Upper lobe of left lung (tissue), 6 donors: Measurements from ENCODE around the gene PLIN5. TPM values are rescaled to one million over a fixed set of nuclear protein-coding genes. Genes with fewer than 3 reads are reported as not detected.

Experiments used
- ATAC-seq, 2 donors: fragments of 200-7000 bp; cut with Tn5 transposase; one replicate each; pipeline ENCODE4 v1.9.1; 2022; ENCODE audit warnings: mild to moderate bottlenecking in 2 of 2, moderate library complexity in 2 of 2; ENCODE audit not compliant: low FRiP score in 2 of 2
- DNase-seq, 2 donors: peaks; one replicate each; pipeline ENCODE4 v3.0.0-alpha.2; 2019 to 2020
- H3K27ac ChIP-seq, 4 donors: fragments of 200-600 bp; sonication (generic); one replicate each; pipeline ENCODE4 v1.5.1; 2016 to 2019
- H3K27me3 ChIP-seq, 4 donors: fragments of 200-600 bp; sonication (generic); one replicate each; pipeline ENCODE4 v1.5.1; 2017 to 2019
- H3K36me3 ChIP-seq, 4 donors: fragments of 200-600 bp; sonication (generic); one replicate each; pipeline ENCODE4 v1.5.1; 2016 to 2019
- H3K4me1 ChIP-seq, 4 donors: fragments of 200-600 bp; sonication (generic); one replicate each; pipeline ENCODE4 v1.5.1; 2018 to 2019
- H3K4me3 ChIP-seq, 4 donors: fragments of 200-600 bp; sonication (generic); one replicate each; pipeline ENCODE4 v1.5.1; 2017 to 2019; ENCODE audit warnings: mild to moderate bottlenecking in 2 of 4, moderate library complexity in 1 of 4
- H3K9me3 ChIP-seq, 4 donors: fragments of 200-600 bp; sonication (generic); one replicate each; pipeline ENCODE4 v1.5.1; 2018 to 2019
- EP300 ChIP-seq, 4 donors: sonication (generic); formaldehyde crosslinking; IDR thresholded peaks; one replicate each; pipeline ENCODE4 v1.5.1; 2017; ENCODE audit warnings: antibody characterized with exemption in 4 of 4, control low read depth in 2 of 4
- POLR2A ChIP-seq, 4 donors: fragments of 450-650 bp; IDR thresholded peaks; one replicate each; pipeline ENCODE4 v1.5.1; 2016 to 2017; ENCODE audit warnings: antibody characterized with exemption in 4 of 4, mild to moderate bottlenecking in 2 of 4
- POLR2AphosphoS5 ChIP-seq, 2 donors: sonication (generic); formaldehyde crosslinking; IDR thresholded peaks; one replicate each; pipeline ENCODE4 v1.5.1; 2017; ENCODE audit warnings: antibody characterized with exemption in 2 of 2
- WGBS, 2 donors: methylation state at CpG; one replicate each; pipeline ENCODE4 v1.1.5; 2017 to 2018; 5-methylcytosine and 5-hydroxymethylcytosine counted together
- total RNA-seq, 6 donors: library from RNA; depleted of rRNA in 4 of 6; stranded (reverse); fragments of >200 nt in 4 of 6; gene quantifications; one replicate each; pipeline versions ENCODE4 v1.1.0 to v1.2.1, GENCODE V29; 2016 to 2021
- TF ChIP-seq, protein P1 (sequence below), 6 experiments: fragments of 450-650 bp in 4 of 6; fragments of 200-600 bp in 2 of 6; sonication (generic) in 2 of 6; IDR thresholded peaks; one replicate each; pipeline ENCODE4 v1.5.1; 2016 to 2019; ENCODE audit warnings: antibody characterized with exemption in 6 of 6
- donor health status: DM: no; HTN: no; CAD: no; lungs with moderate emphysema.
- donor health status: DM: no; HTN: yes; CAD: no; lungs with severe emphysema.

The PLIN5 gene
- total RNA-seq, 6 donors from 2014 or later = 13.5 to 97.4 (median 23.0) TPM

DNA sequence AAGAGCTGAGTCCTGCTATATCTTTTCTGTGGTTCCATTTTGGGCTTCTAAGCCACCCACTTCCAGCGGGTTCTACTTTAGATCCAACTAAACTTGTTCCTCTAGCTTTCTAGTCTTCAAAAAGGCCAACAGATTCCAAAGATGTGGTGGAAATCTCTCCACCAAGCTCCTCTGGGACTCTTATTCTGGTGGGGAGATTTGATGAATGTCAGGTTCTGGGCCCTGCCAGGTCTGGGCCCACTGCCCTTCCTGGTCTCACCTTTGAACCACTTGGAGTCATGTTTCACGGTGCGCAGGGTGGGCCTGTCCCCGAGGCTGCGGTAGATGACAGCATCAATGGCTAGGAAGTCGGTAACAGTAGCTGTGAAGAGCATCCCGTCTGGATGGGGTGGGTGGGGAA is 19.7 kb upstream of the PLIN5 start:
- H3K9me3 ChIP-seq = no peaks in the 10 kb centered on the region
- ATAC-seq (no peak), DNase-seq (no peak)
- peaks cover 5 to 19% (median 10%) of the 10 kb centered on the region in 4 donors for H3K4me1 ChIP-seq
- TF ChIP-seq EP300 (IDR thresholded peaks at IDR 0.05) (no peak), POLR2A (IDR thresholded peaks at IDR 0.05) (no peak), POLR2AphosphoS5 (IDR thresholded peaks at IDR 0.05) (no peak)
- TF ChIP-seq, protein P1, sequence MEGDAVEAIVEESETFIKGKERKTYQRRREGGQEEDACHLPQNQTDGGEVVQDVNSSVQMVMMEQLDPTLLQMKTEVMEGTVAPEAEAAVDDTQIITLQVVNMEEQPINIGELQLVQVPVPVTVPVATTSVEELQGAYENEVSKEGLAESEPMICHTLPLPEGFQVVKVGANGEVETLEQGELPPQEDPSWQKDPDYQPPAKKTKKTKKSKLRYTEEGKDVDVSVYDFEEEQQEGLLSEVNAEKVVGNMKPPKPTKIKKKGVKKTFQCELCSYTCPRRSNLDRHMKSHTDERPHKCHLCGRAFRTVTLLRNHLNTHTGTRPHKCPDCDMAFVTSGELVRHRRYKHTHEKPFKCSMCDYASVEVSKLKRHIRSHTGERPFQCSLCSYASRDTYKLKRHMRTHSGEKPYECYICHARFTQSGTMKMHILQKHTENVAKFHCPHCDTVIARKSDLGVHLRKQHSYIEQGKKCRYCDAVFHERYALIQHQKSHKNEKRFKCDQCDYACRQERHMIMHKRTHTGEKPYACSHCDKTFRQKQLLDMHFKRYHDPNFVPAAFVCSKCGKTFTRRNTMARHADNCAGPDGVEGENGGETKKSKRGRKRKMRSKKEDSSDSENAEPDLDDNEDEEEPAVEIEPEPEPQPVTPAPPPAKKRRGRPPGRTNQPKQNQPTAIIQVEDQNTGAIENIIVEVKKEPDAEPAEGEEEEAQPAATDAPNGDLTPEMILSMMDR (IDR thresholded peaks at IDR 0.05) = no peak
- H3K27me3 ChIP-seq = no peaks in the 10 kb centered on the region
- H3K4me3 ChIP-seq = no peak overlapping the region
- H3K36me3 ChIP-seq = peaks cover 0 to 54% (median 0%) of the 10 kb centered on the region in 4 donors
- WGBS, 2 donors = 81 to 87% methylated on average over 2 to 7 of the region's 7 CpGs
- H3K27ac ChIP-seq = no peak overlapping the region

DNA sequence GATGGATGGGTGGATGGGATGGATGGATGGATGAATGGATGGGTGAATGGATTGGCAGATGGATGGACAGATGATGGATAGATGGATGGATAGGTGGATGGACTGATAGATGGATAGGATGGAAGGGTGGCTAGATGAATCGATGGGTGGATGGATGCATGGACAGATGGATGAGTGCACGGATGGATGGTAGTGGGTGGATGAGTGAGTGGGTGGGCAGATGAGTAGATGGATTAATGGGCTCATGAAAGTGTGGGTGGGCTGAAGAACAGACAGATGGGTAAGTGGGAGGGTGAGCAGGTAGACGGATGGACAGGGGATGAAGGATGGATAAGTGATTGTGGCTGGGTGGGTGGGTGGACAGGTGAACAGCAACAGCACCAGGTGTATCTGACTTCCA is 18.8 kb upstream of the PLIN5 start:
- Histone ChIP-seq H3K9me3 (no peaks in the 10 kb centered on the region), H3K27me3 (no peaks in the 10 kb centered on the region), H3K36me3 (peaks cover 0 to 59% (median 0%) of the 10 kb centered on the region in 4 donors), H3K4me1 (peaks cover 5 to 16% (median 7%) of the 10 kb centered on the region in 4 donors), H3K27ac (no peak overlapping the region), H3K4me3 (no peak overlapping the region)
- no peak for TF ChIP-seq EP300 (IDR thresholded peaks at IDR 0.05)
- no peak for TF ChIP-seq POLR2A (IDR thresholded peaks at IDR 0.05)
- TF ChIP-seq POLR2AphosphoS5 (IDR thresholded peaks at IDR 0.05) = no peak
- TF ChIP-seq, protein P1 (IDR thresholded peaks at IDR 0.05) = no peak
- 76 to 77% methylated on average over 3 of the region's 3 CpGs for WGBS, 2 donors
- DNase-seq (no peak), ATAC-seq (no peak)

DNA sequence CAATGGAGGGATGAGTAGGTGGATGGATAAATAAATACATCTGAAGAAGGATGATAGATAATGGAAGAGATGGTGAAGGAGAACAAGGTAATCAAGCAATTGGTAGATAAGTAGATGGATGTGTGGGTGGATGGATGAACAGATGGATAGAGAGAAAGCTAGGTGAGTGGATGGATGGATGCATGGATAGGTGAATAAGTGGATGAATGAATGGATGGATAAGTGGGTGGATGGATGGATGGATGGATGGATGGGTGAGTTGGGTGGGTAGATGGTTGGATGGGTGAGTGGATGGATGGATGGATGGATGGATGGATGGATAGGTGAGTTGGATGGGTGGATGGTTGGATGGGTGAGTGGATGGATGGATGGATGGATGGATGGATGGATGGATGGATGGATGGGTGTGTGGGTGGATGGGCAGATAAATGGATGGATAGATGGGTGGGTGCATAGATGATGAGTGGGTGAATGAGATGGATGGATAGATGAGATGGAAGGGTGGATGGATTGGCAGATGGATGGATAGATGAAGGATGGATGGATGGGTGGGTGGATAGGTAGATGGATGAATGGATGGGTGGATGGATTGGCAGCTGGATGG is 18.2 kb upstream of the PLIN5 start:
- no peaks in the 10 kb centered on the region for H3K27me3 ChIP-seq
- DNase-seq = no peak
- H3K4me3 ChIP-seq = no peak overlapping the region
- H3K9me3 ChIP-seq = no peaks in the 10 kb centered on the region
- H3K4me1 ChIP-seq = peaks cover 2 to 11% (median 3%) of the 10 kb centered on the region in 4 donors
- H3K27ac ChIP-seq = no peak overlapping the region
- ATAC-seq = no peak
- TF ChIP-seq POLR2A (IDR thresholded peaks at IDR 0.05) (no peak), EP300 (IDR thresholded peaks at IDR 0.05) (no peak), POLR2AphosphoS5 (IDR thresholded peaks at IDR 0.05) (no peak)
- TF ChIP-seq, protein P1 (IDR thresholded peaks at IDR 0.05) = no peak
- H3K36me3 ChIP-seq = peaks cover 0 to 61% (median 0%) of the 10 kb centered on the region in 4 donors

GRCh38 chr19:4552525-4552819 is 17.4 kb upstream of the PLIN5 start:
- no peaks in the 10 kb centered on the region for H3K27me3 ChIP-seq
- WGBS, 2 donors = 83 to 88% methylated on average over 10 to 18 of the region's 18 CpGs
- DNase-seq = no peak
- TF ChIP-seq POLR2AphosphoS5 (IDR thresholded peaks at IDR 0.05) (no peak), POLR2A (IDR thresholded peaks at IDR 0.05) (no peak), EP300 (IDR thresholded peaks at IDR 0.05) (no peak)
- TF ChIP-seq, protein P1 (IDR thresholded peaks at IDR 0.05) = no peak
- no peaks in the 10 kb centered on the region for H3K9me3 ChIP-seq
- peaks cover 0 to 4% (median 0%) of the 10 kb centered on the region in 4 donors for H3K4me1 ChIP-seq
- no peak overlapping the region for H3K4me3 ChIP-seq
- peaks cover 0 to 65% (median 0%) of the 10 kb centered on the region in 4 donors for H3K36me3 ChIP-seq
- no peak overlapping the region for H3K27ac ChIP-seq
- ATAC-seq = no peak

DNA sequence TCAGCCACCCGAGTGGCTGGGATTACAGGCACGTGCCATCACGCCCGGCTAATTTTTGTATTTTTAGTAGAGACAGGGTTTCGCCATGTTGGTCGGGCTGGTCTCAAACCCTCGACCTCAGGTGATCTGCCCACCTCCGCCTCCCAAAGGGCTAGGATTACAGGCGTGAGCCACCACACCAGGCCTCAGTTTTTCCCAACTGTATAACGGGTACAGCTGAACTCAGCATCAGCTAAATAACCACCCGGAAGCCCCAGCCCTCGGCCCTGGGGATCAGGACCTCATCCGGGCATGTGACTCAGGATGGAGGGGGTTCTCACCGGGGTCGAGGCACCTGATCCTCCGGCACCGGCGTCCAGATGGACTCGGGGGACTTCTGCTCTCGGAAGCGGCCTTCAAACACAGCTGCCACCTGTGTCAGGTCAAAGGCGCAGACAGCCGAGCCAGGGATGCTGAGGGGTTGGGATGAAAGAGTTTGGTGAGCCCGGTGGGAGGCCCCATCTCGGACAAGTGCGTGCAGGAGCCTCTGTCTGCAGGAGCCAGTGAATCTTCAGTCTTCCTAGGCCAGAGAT is 15.5 kb upstream of the PLIN5 start:
- DNase-seq (no peak), ATAC-seq (no peak)
- H3K4me3 ChIP-seq = no peak overlapping the region
- peaks cover 0 to 61% (median 0%) of the 10 kb centered on the region in 4 donors for H3K36me3 ChIP-seq
- no peak overlapping the region for H3K27ac ChIP-seq
- 72 to 91% methylated on average over 10 to 26 of the region's 26 CpGs for WGBS, 2 donors
- H3K9me3 ChIP-seq = no peaks in the 10 kb centered on the region
- no peaks in the 10 kb centered on the region for H3K27me3 ChIP-seq
- TF ChIP-seq, protein P1 (IDR thresholded peaks at IDR 0.05) = no peak
- TF ChIP-seq POLR2A (IDR thresholded peaks at IDR 0.05) (no peak), POLR2AphosphoS5 (IDR thresholded peaks at IDR 0.05) (no peak), EP300 (IDR thresholded peaks at IDR 0.05) (no peak)
- no peaks in the 10 kb centered on the region for H3K4me1 ChIP-seq
